KMS-11 (cell line): ENCODE results near the gene POM121L2.

Experiments used
- H2AFZ ChIP-seq: fragments of 200-600 bp; sonication (generic); 2 replicates; pipeline ENCODE4 v1.6.1; 2016; ENCODE audit warnings: antibody characterized with exemption, mixed run types, low read depth
- H3K27ac ChIP-seq: fragments of 200-600 bp; sonication (generic); 2 replicates; pipeline ENCODE4 v1.6.1; 2016; ENCODE audit warnings: mild to moderate bottlenecking, mixed run types
- H3K27me3 ChIP-seq: fragments of 200-600 bp; sonication (generic); 2 replicates; pipeline ENCODE4 v1.6.1; 2017; ENCODE audit warnings: mild to moderate bottlenecking, low read depth, mixed run types, moderate library complexity; ENCODE audit not compliant: insufficient read depth
- H3K36me3 ChIP-seq: fragments of 200-600 bp; sonication (generic); 2 replicates; pipeline ENCODE4 v1.6.1; 2017; ENCODE audit warnings: mild to moderate bottlenecking, mixed run types; ENCODE audit not compliant: insufficient read depth
- H3K4me1 ChIP-seq: fragments of 200-600 bp; sonication (generic); 2 replicates; pipeline ENCODE4 v1.6.1; 2016; ENCODE audit warnings: mild to moderate bottlenecking, low read depth, mixed run types; ENCODE audit not compliant: poor library complexity, severe bottlenecking
- H3K4me2 ChIP-seq: fragments of 200-600 bp; sonication (generic); 2 replicates; pipeline ENCODE4 v1.7.0; 2016; ENCODE audit warnings: mild to moderate bottlenecking, mixed run types
- H3K4me3 ChIP-seq: fragments of 200-600 bp; sonication (generic); IDR thresholded peaks from 2 replicates; pipeline ENCODE4 v1.6.1; 2017; ENCODE audit warnings: low read depth, low read length, mixed read lengths; ENCODE audit not compliant: insufficient read depth
- H3K79me2 ChIP-seq: fragments of 200-600 bp; sonication (generic); 2 replicates; pipeline ENCODE4 v1.6.1; 2016; ENCODE audit warnings: low read depth, mixed run types; ENCODE audit not compliant: insufficient read depth
- H3K9ac ChIP-seq: fragments of 200-600 bp; sonication (generic); 2 replicates; pipeline ENCODE4 v1.6.1; 2016; ENCODE audit warnings: mild to moderate bottlenecking, mixed run types
- H4K20me1 ChIP-seq: fragments of 200-600 bp; sonication (generic); 2 replicates; pipeline ENCODE4 v1.6.1; 2016; ENCODE audit warnings: mild to moderate bottlenecking, mixed run types; ENCODE audit not compliant: insufficient read depth
- CTCF ChIP-seq: fragments of 200-600 bp; sonication (generic); conservative IDR thresholded peaks from 2 replicates; pipeline ENCODE4 v1.6.1; 2017; ENCODE audit warnings: low read depth, mild to moderate bottlenecking, antibody characterized with exemption, low read length, moderate library complexity, mixed read lengths

Gene POM121L2

GRCh38 chr6:27263886-27264285 is 48.2 kb downstream of the POM121L2 start:
- no peaks in the 10 kb centered on the region for H3K4me1 ChIP-seq
- H4K20me1 ChIP-seq, result no peaks in the 10 kb centered on the region
- H3K79me2 ChIP-seq, result no peaks in the 10 kb centered on the region
- no peaks in the 10 kb centered on the region for H3K36me3 ChIP-seq
- no peak overlapping the region for H3K4me3 ChIP-seq
- no peaks in the 10 kb centered on the region for H3K27me3 ChIP-seq
- TF ChIP-seq CTCF, result no peak
- no peak overlapping the region for H3K9ac ChIP-seq
- no peak overlapping the region for H3K4me2 ChIP-seq
- H3K27ac ChIP-seq, result no peak overlapping the region
- H2AFZ ChIP-seq, result no peak overlapping the region

- Histone ChIP-seq H3K79me2 (no peaks in the 10 kb centered on the region), H3K4me2 (no peak overlapping the region), H3K9ac (no peak overlapping the region), H3K36me3 (no peaks in the 10 kb centered on the region), H3K4me3 (no peak overlapping the region), H4K20me1 (no peaks in the 10 kb centered on the region), H3K4me1 (no peaks in the 10 kb centered on the region), H2AFZ (no peak overlapping the region), H3K27ac (no peak overlapping the region), H3K27me3 (no peaks in the 10 kb centered on the region)
- TF ChIP-seq CTCF, result no peak
Measured at GRCh38 chr6:27260836-27261375, 51.2 kb downstream of the POM121L2 start.

- H3K36me3 ChIP-seq, result no peaks in the 10 kb centered on the region
- no peak overlapping the region for H3K4me3 ChIP-seq
- TF ChIP-seq CTCF, result no peak
- H3K4me1 ChIP-seq, result no peaks in the 10 kb centered on the region
- no peaks in the 10 kb centered on the region for H3K27me3 ChIP-seq
- no peak overlapping the region for H3K27ac ChIP-seq
- no peak overlapping the region for H3K9ac ChIP-seq
- no peak overlapping the region for H3K4me2 ChIP-seq
- H2AFZ ChIP-seq, result no peak overlapping the region
- no peaks in the 10 kb centered on the region for H3K79me2 ChIP-seq
- H4K20me1 ChIP-seq, result no peaks in the 10 kb centered on the region
Measured at GRCh38 chr6:27260369-27260768, 51.7 kb downstream of the POM121L2 start.
